ENCODE results near the gene ELOA. TPM values are rescaled to one million over a fixed set of nuclear protein-coding genes. Genes with fewer than 3 reads are reported as not detected.
A peak's percentile ranks its signal among the peaks of the same experiment; 100 is the strongest.

Gene ELOA
- total and polyA plus RNA-seq, 2 of the 13 experiments (the other 11 are each of a cell fraction or from before 2014, with no cell fraction given) = 14.2 to 28.5 TPM

- TF ChIP-seq SOX13 (IDR thresholded peaks at IDR 0.05) (0 out of 2 replicates have a peak, but pooled peaks have one; percentile 10), SOX13 (CRISPR knock-in tag; conservative IDR thresholded peaks at IDR 0.05 in 1 of 2, IDR thresholded peaks at IDR 0.05 in 1 of 2) (0 out of 4 replicates have a peak, but pooled peaks of 1 of the 2 experiments have one; percentile 20), AGO2 (optimal IDR thresholded peaks at IDR 0.05; ENCODE audit: low read depth, low read length) (no peak), PAWR (CRISPR knock-in tag; IDR thresholded peaks at IDR 0.05; ENCODE audit: borderline replicate concordance) (no peak), ZNF713 (CRISPR knock-in tag; IDR thresholded peaks at IDR 0.05) (0 out of 2 replicates have a peak, but pooled peaks have one; percentile 4), CENPX (CRISPR knock-in tag; IDR thresholded peaks at IDR 0.05) (no peak), ZNF605 (CRISPR knock-in tag; IDR thresholded peaks at IDR 0.05) (peak; percentile 50; the same call in 1 of the 2 replicates), ZC3H13 (CRISPR knock-in tag; IDR thresholded peaks at IDR 0.05) (peak; percentile 29; the same call in 1 of the 2 replicates), ZNF558 (CRISPR knock-in tag; IDR thresholded peaks at IDR 0.05; ENCODE audit: borderline replicate concordance) (peak; percentile 79), MAX (IDR thresholded peaks at IDR 0.05) (peak; percentile 80), IKZF1 (IDR thresholded peaks at IDR 0.05) (no peak), KDM4B (CRISPR knock-in tag; IDR thresholded peaks at IDR 0.05) (peak; percentile 39; the same call in 1 of the 2 replicates), CHD2 (IDR thresholded peaks at IDR 0.05; ENCODE audit: low read depth, low read length) (no peak), ZNF329 (CRISPR knock-in tag; IDR thresholded peaks at IDR 0.05; ENCODE audit: low read depth) (peak; percentile 91), RERE (CRISPR knock-in tag; IDR thresholded peaks at IDR 0.05; ENCODE audit: low read depth) (no peak), ZNF138 (CRISPR knock-in tag; IDR thresholded peaks at IDR 0.05; ENCODE audit: low read depth) (no peak), KAT7 (CRISPR knock-in tag; IDR thresholded peaks at IDR 0.05; ENCODE audit: borderline replicate concordance) (peak; percentile 71; the same call in 1 of the 2 replicates), BRD4 (CRISPR knock-in tag; IDR thresholded peaks at IDR 0.05) (no peak), ZBTB7B (CRISPR knock-in tag; IDR thresholded peaks at IDR 0.05) (peak; percentile 37; the same call in 1 of the 2 replicates), ZNF770 (CRISPR knock-in tag; IDR thresholded peaks at IDR 0.05) (no peak)
These were observed 34.9 kb downstream of the ELOA start, which contains the start of gene PITHD1 (continued) for GRCh38 chr1:23777979-23778814.
